H9 (cell line): ENCODE data around the gene TMPRSS2. TPM values are rescaled to one million over a fixed set of nuclear protein-coding genes. Genes with fewer than 3 reads are reported as not detected.

Experiments
- DNase-seq: peaks from one replicate; pipeline ENCODE4 v3.0.0-alpha.2; 2017
- H2AFZ ChIP-seq: one replicate; pipeline ENCODE4 v1.6.1; 2013; ENCODE audit warnings: mild to moderate bottlenecking, low read length, control low read depth, moderate library complexity
- H2AK5ac ChIP-seq: 2 replicates; pipeline ENCODE4 v1.6.1; 2013; ENCODE audit warnings: low read length, control low read depth, mixed read lengths; ENCODE audit not compliant: insufficient read length
- H2BK120ac ChIP-seq: one replicate; pipeline ENCODE4 v1.6.1; 2013; ENCODE audit warnings: low read depth, mild to moderate bottlenecking, low read length, control low read depth, inconsistent platforms; ENCODE audit not compliant: poor library complexity, severe bottlenecking
- H2BK12ac ChIP-seq: 2 replicates; pipeline ENCODE4 v1.6.1; 2013; ENCODE audit warnings: low read length, control low read depth, mixed read lengths, low read depth; ENCODE audit not compliant: insufficient read length
- H2BK15ac ChIP-seq: 2 replicates; pipeline ENCODE4 v1.6.1; 2013; ENCODE audit warnings: low read depth, low read length, control low read depth
- H2BK20ac ChIP-seq: one replicate; pipeline ENCODE4 v1.6.1; 2013; ENCODE audit warnings: low read depth, mild to moderate bottlenecking, low read length, control low read depth, inconsistent platforms; ENCODE audit not compliant: poor library complexity, severe bottlenecking
- H2BK5ac ChIP-seq: 2 replicates; pipeline ENCODE4 v1.6.1; 2013; ENCODE audit warnings: low read length, control low read depth, mixed read lengths; ENCODE audit not compliant: insufficient read length
- H3K14ac ChIP-seq: 2 replicates; pipeline ENCODE4 v1.6.1; 2013; ENCODE audit warnings: low read length, control low read depth; ENCODE audit not compliant: insufficient read depth
- H3K18ac ChIP-seq: 2 replicates; pipeline ENCODE4 v1.6.1; 2013; ENCODE audit warnings: low read depth, mild to moderate bottlenecking, mixed read lengths, low read length, control low read depth; ENCODE audit not compliant: insufficient read length
- H3K23ac ChIP-seq: 2 replicates; pipeline ENCODE4 v1.6.1; 2013; ENCODE audit warnings: low read length, control low read depth, mixed read lengths, low read depth; ENCODE audit not compliant: insufficient read length
- H3K23me2 ChIP-seq: 2 replicates; pipeline ENCODE4 v1.6.1; 2013; ENCODE audit warnings: low read depth, mild to moderate bottlenecking, mixed read lengths, low read length, control low read depth; ENCODE audit not compliant: insufficient read length, poor library complexity, severe bottlenecking
- H3K27ac ChIP-seq: 2 replicates; pipeline ENCODE4 v1.5.1; 2013; ENCODE audit warnings: low read length, control low read depth, mixed read lengths, low read depth; ENCODE audit not compliant: insufficient read length
- H3K27me3 ChIP-seq: 2 replicates; pipeline ENCODE4 v1.6.1; 2013; ENCODE audit warnings: low read length, control low read depth, inconsistent platforms; ENCODE audit not compliant: insufficient read depth
- H3K4ac ChIP-seq: 2 replicates; pipeline ENCODE4 v1.6.1; 2013; ENCODE audit warnings: low read depth, mild to moderate bottlenecking, control low read depth, inconsistent platforms, low read length, moderate library complexity
- H3K4me1 ChIP-seq: 2 replicates; pipeline ENCODE4 v1.6.1; 2013; ENCODE audit warnings: low read length, control low read depth, inconsistent platforms; ENCODE audit not compliant: insufficient read depth
- H3K4me2 ChIP-seq: 2 replicates; pipeline ENCODE4 v1.6.1; 2013; ENCODE audit warnings: low read length, control low read depth, mixed read lengths; ENCODE audit not compliant: insufficient read length, insufficient read depth
- H3K56ac ChIP-seq: 2 replicates; pipeline ENCODE4 v1.6.1; 2013; ENCODE audit warnings: low read depth, mild to moderate bottlenecking, mixed read lengths, low read length, control low read depth; ENCODE audit not compliant: insufficient read length
- H3K79me1 ChIP-seq: 2 replicates; pipeline ENCODE4 v1.6.1; 2013; ENCODE audit warnings: low read depth, mild to moderate bottlenecking, moderate library complexity, low read length, control low read depth, inconsistent platforms; ENCODE audit not compliant: insufficient read depth, poor library complexity, severe bottlenecking
- H3K79me2 ChIP-seq: 2 replicates; pipeline ENCODE4 v1.6.1; 2013; ENCODE audit warnings: low read length, control low read depth, inconsistent platforms; ENCODE audit not compliant: insufficient read depth
- H3K9ac ChIP-seq: 2 replicates; pipeline ENCODE4 v1.6.1; 2013; ENCODE audit warnings: low read length, control low read depth, mixed read lengths; ENCODE audit not compliant: insufficient read length; ENCODE audit errors: extremely low read depth
- H3K9me3 ChIP-seq: one replicate; pipeline ENCODE4 v1.6.1; 2013; ENCODE audit warnings: low read depth, low read length, inconsistent platforms; ENCODE audit not compliant: control insufficient read depth
- H3T11ph ChIP-seq: one replicate; pipeline ENCODE4 v1.6.1; 2013; ENCODE audit warnings: mild to moderate bottlenecking, low read length, control low read depth, inconsistent platforms
- H4K20me1 ChIP-seq: one replicate; pipeline ENCODE4 v1.6.1; 2013; ENCODE audit not compliant: control insufficient read depth, insufficient read length, insufficient read depth
- H4K5ac ChIP-seq: 2 replicates; pipeline ENCODE4 v1.6.1; 2013; ENCODE audit warnings: low read depth, mild to moderate bottlenecking, mixed read lengths, low read length, control low read depth; ENCODE audit not compliant: insufficient read length
- H4K8ac ChIP-seq: replicated peaks from 2 replicates; pipeline ENCODE4 v1.6.1; 2013; ENCODE audit warnings: low read length, control low read depth, mixed read lengths, low read depth; ENCODE audit not compliant: insufficient read length
- H4K91ac ChIP-seq: 2 replicates; pipeline ENCODE4 v1.6.1; 2013; ENCODE audit warnings: low read depth, mild to moderate bottlenecking, moderate library complexity, mixed read lengths, low read length, control low read depth; ENCODE audit not compliant: insufficient read length
- H3K27ac Mint-ChIP-seq, 3 experiments: 2 replicates in 2 of 3; 3 replicates in 1 of 3; pipeline ENCODE4 v1.8.0; 2020 to 2021; ENCODE audit warnings: mixed read lengths in 3 of 3, mild to moderate bottlenecking in 1 of 3, moderate library complexity in 1 of 3
- H3K27me3 Mint-ChIP-seq: 2 replicates; pipeline ENCODE4 v1.8.0; 2021; ENCODE audit warnings: low read depth, mild to moderate bottlenecking, moderate library complexity, mixed read lengths
- H3K36me3 Mint-ChIP-seq, 3 experiments: 2 replicates in 2 of 3; 3 replicates in 1 of 3; pipeline ENCODE4 v1.8.0; 2020 to 2021; ENCODE audit warnings: low read depth in 3 of 3, mixed read lengths in 3 of 3; ENCODE audit not compliant: insufficient read depth in 1 of 3
- H3K4me1 Mint-ChIP-seq, 2 experiments: 2 replicates each; pipeline ENCODE4 v1.8.0; 2020; ENCODE audit warnings: mixed read lengths in 2 of 2
- H3K4me3 Mint-ChIP-seq, 2 experiments: 2 replicates in 1 of 2; 3 replicates in 1 of 2; pipeline ENCODE4 v1.8.0; 2020 to 2021; ENCODE audit warnings: mild to moderate bottlenecking in 2 of 2, mixed read lengths in 2 of 2, moderate library complexity in 1 of 2
- H3K9me3 Mint-ChIP-seq, 2 experiments: 2 replicates in 1 of 2; 3 replicates in 1 of 2; pipeline ENCODE4 v1.8.0; 2020; ENCODE audit warnings: mild to moderate bottlenecking in 2 of 2, mixed read lengths in 2 of 2, moderate library complexity in 1 of 2
- WGBS: extraction: QIAGEN DNeasy Blood & Tissue Kit; methylation state at CpG from one replicate; pipeline ENCODE4 v1.1.7; 2013; ENCODE audit warnings: missing lambda C conversion rate, low lambda C conversion rate, mixed read lengths; ENCODE audit not compliant: insufficient read length; ENCODE audit errors: extremely low coverage; 5-methylcytosine and 5-hydroxymethylcytosine counted together
- total RNA-seq: library from RNA; stranded (reverse); gene quantifications from 2 replicates; pipeline ENCODE4 v1.2.1, GENCODE V29; 2021
- TF ChIP-seq, protein P1 (sequence below): fragments of 200-600 bp; sonication (generic); conservative IDR thresholded peaks from 3 replicates; pipeline ENCODE4 v1.8.0; 2021; ENCODE audit warnings: antibody characterized with exemption, mild to moderate bottlenecking

TMPRSS2 gene
- total RNA-seq, 1 experiment from 2014 or later: 12.1 TPM

DNA sequence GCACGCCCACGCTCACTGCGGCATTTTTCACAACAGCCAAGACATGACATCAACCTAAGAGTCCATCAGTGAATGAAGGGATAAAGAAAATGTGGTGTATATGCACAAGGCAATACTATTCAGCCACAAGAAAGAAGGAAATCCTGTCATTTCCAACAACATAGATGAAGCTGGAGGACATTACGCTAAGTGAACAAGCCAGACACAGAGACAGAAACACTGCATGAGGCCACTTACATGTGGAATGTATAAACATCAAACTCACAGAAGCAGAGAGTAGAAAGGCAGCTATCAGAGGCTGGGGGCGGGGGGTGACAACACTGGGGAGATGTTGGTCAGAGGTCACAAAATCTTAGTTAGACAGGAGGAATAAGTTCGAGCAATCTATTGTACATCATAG, 20.9 kb downstream of the TMPRSS2 start:
- Histone ChIP-seq H2BK120ac (no peak overlapping the region), H4K8ac (no peak overlapping the region), H2BK5ac (no peak overlapping the region), H3T11ph (no peak overlapping the region), H3K4me1 (no peaks in the 10 kb centered on the region), H2BK12ac (no peak overlapping the region), H4K91ac (no peak overlapping the region), H3K9ac (no peak overlapping the region), H2AFZ (no peak overlapping the region), H3K56ac (no peak overlapping the region), H3K9me3 (no peaks in the 10 kb centered on the region), H3K79me1 (no peaks in the 10 kb centered on the region), H3K27ac (no peak overlapping the region), H3K27me3 (no peaks in the 10 kb centered on the region), H3K4me2 (no peak overlapping the region), H3K18ac (no peak overlapping the region), H3K79me2 (no peaks in the 10 kb centered on the region), H2BK20ac (no peak overlapping the region), H3K14ac (no peak overlapping the region), H3K23me2 (no peaks in the 10 kb centered on the region), H3K23ac (no peak overlapping the region), H4K20me1 (no peaks in the 10 kb centered on the region), H3K4ac (no peak overlapping the region), H4K5ac (no peak overlapping the region), H2BK15ac (no peak overlapping the region), H2AK5ac (no peak overlapping the region)
- Mint-ChIP-seq H3K36me3 (peaks cover 7 to 44% (median 27%) of the 10 kb centered on the region in 3 experiments; a peak in 5 of 7 replicates), H3K27me3 (no peaks in the 10 kb centered on the region), H3K4me1 (peaks cover 9 to 15% of the 10 kb centered on the region in 2 experiments; a peak in 3 of 4 replicates), H3K4me3 (no peak overlapping the region), H3K27ac (no peak overlapping the region; a peak in 1 of 7 replicates), H3K9me3 (no peaks in the 10 kb centered on the region)
- no CpG with 5 or more reads among the region's 6 CpGs for WGBS
- DNase-seq: no peak
- TF ChIP-seq, protein P1, sequence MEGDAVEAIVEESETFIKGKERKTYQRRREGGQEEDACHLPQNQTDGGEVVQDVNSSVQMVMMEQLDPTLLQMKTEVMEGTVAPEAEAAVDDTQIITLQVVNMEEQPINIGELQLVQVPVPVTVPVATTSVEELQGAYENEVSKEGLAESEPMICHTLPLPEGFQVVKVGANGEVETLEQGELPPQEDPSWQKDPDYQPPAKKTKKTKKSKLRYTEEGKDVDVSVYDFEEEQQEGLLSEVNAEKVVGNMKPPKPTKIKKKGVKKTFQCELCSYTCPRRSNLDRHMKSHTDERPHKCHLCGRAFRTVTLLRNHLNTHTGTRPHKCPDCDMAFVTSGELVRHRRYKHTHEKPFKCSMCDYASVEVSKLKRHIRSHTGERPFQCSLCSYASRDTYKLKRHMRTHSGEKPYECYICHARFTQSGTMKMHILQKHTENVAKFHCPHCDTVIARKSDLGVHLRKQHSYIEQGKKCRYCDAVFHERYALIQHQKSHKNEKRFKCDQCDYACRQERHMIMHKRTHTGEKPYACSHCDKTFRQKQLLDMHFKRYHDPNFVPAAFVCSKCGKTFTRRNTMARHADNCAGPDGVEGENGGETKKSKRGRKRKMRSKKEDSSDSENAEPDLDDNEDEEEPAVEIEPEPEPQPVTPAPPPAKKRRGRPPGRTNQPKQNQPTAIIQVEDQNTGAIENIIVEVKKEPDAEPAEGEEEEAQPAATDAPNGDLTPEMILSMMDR: no peak
